ENCODE measurements around the gene MT1E. TPM values are rescaled to one million over a fixed set of nuclear protein-coding genes. Genes with fewer than 3 reads are reported as not detected.

Gene MT1E
- total and polyA plus RNA-seq, 2 of the 8 experiments (the other 6 are each of a cell fraction or from before 2014, with no cell fraction given) = 7.9 to 117 TPM

DNA sequence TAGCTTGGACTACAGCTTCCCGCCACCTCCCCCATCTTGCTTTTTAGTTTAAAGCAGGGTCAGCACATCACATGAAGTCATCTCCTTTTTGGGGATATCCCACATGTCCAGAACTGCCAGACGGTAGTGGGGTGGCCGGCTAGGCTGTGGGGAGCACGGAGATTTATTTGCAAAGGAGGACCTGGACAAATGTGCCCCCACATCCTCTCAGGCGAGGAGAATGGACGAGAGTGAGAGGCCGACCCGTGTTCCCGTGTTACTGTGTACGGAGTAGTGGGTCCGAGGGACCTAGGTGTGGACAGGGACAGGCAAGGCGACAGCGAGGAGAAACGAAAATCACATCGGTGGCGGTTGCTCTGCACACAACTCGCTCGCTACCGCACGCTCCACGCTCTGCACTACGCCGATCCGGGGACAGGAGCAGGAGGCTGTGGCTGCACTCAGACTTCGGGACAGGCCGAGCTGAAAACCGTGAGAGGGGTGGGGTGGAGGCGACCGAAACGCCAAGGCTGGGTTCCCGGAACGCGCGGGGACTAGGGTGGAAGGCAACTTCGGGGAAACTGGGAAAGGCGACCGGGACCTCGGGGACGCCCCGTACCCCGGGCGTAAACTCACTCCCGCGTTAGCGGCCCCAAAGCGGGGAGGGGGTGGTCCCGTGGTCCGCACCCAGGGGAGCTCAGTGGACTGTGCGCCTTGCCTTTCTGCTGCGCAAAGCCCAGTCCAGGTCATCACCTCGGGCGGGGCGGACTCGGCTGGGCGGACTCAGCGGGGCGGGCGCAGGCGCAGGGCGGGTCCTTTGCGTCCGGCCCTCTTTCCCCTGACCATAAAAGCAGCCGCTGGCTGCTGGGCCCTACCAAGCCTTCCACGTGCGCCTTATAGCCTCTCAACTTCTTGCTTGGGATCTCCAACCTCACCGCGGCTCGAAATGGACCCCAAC, 12.5 kb downstream of the MT1E start, which contains the start of gene MT1A:
Gene MT1A (plus strand): TSS at position 853 of the 937 bp plus-strand sequence. CDS start 73 bp downstream, at position 926.
- H3K4me3 ChIP-seq (ENCODE audit: extremely low read depth in 1 of 4, insufficient read depth in 2 of 4, low read depth in 3 of 4, low read length in 4 of 4) = peak within 1 kb of the TSS; percentile 7 to 56 (median 27); a peak in 6 of 8 replicates
- peak within 1 kb of the TSS; percentile 73; the same call in 1 of the 2 replicates for H3K18ac ChIP-seq (ENCODE audit: extremely low read depth, low read length)
- H3K79me2 ChIP-seq (ENCODE audit: control insufficient read depth in 1 of 2, insufficient read depth in 2 of 2, low read length in 2 of 2) = no peaks in the 10 kb centered on the region
- H3K23me2 ChIP-seq (ENCODE audit: low read depth, low read length) = peaks cover 7% of the 10 kb centered on the region
- peak within 1 kb of the TSS; percentile 6 for H4K91ac ChIP-seq (replicated peaks; ENCODE audit: insufficient read length, low read length)
- no peak within 1 kb of the TSS for H4K8ac ChIP-seq (ENCODE audit: extremely low read depth, insufficient read depth, low read length)
- no peaks in the 10 kb centered on the region; a peak in 1 of 8 replicates for H3K36me3 ChIP-seq (ENCODE audit: control insufficient read depth in 2 of 4, insufficient read depth in 4 of 4, low read length in 3 of 4)
- H3K23ac ChIP-seq (ENCODE audit: insufficient read length) = no peak within 1 kb of the TSS
- H2BK12ac ChIP-seq (ENCODE audit: low read depth, low read length) = peak within 1 kb of the TSS; percentile 78; the same call in 1 of the 2 replicates
- no peak within 1 kb of the TSS for H3K56ac ChIP-seq (replicated peaks; ENCODE audit: insufficient read length, low read depth, low read length)
- no peak within 1 kb of the TSS for H3K4ac ChIP-seq (replicated peaks; ENCODE audit: insufficient read length, low read depth, low read length)
- FAIRE-seq (no peak), DNase-seq (ENCODE audit: low read depth in 1 of 2, low spot score in 2 of 2) (peak in 1 of 2 experiments; percentile 81)
- 0 out of 2 replicates have a peak within 1 kb of the TSS, but pooled peaks have one; percentile 18 for H2BK5ac ChIP-seq (ENCODE audit: low read depth, low read length)
- WGBS, 2 experiments (ENCODE audit: extremely low coverage in 1 of 2, insufficient coverage in 1 of 2, insufficient read length in 1 of 2, insufficient replicate concordance in 2 of 2, low coverage in 1 of 2, low lambda C conversion rate in 2 of 2, missing lambda C conversion rate in 1 of 2) = 6% methylated on average over 66 of the region's 68 CpGs; no CpG with 5 or more reads in 1 of the 2 experiments
- H3K27ac ChIP-seq (ENCODE audit: low read depth, low read length) = no peak within 1 kb of the TSS
- peak within 1 kb of the TSS; percentile 96; the same call in 1 of the 2 replicates for H2BK15ac ChIP-seq (ENCODE audit: low read length)
- no peaks in the 10 kb centered on the region for H3K79me1 ChIP-seq (ENCODE audit: low read depth, low read length)
- no peak within 1 kb of the TSS for H2AK5ac ChIP-seq (ENCODE audit: low read depth, low read length)
- H3K9me3 ChIP-seq (ENCODE audit: insufficient read depth in 2 of 2, low read depth in 1 of 2, low read length in 1 of 2) = no peaks in the 10 kb centered on the region
- H3K9ac ChIP-seq (replicated peaks in 1 of 4; ENCODE audit: extremely low read depth in 1 of 4, low read depth in 3 of 4, low read length in 3 of 4) = no peak within 1 kb of the TSS
- H3K14ac ChIP-seq (ENCODE audit: insufficient read length) = no peak within 1 kb of the TSS
- peaks cover 9 to 34% of the 10 kb centered on the region in 2 experiments for H4K20me1 ChIP-seq (replicated peaks in 1 of 2; ENCODE audit: control insufficient read depth in 1 of 2, insufficient read depth in 2 of 2, low read length in 2 of 2)
- H4K5ac ChIP-seq (ENCODE audit: insufficient read length, low read depth, low read length) = no peak within 1 kb of the TSS
- H3K4me2 ChIP-seq (ENCODE audit: insufficient read depth in 1 of 2, low read depth in 2 of 2, low read length in 2 of 2) = peak within 1 kb of the TSS; percentile 73 to 85
- POLR2A ChIA-PET (ENCODE audit: partially characterized antibody) = interaction anchor here (0.6 to 6.3 kb wide), 6 partner anchors 12 to 47 kb away, joined by 3 to 32 read pairs (median 4); partner anchors contain the start of genes MT1E, MT1F and MT1G
- CTCF ChIA-PET (ENCODE audit: partially characterized antibody) = interaction anchor here (1.1 to 3.6 kb wide), 7 partner anchors 9 to 61 kb away, joined by 3 to 14 read pairs (median 5); partner anchors contain the start of genes MT1E and MT1H
- H2BK120ac ChIP-seq (replicated peaks; ENCODE audit: low read depth, low read length) = no peak within 1 kb of the TSS
- peaks cover 90 to 100% (median 99%) of the 10 kb centered on the region in 4 experiments for H3K27me3 ChIP-seq (replicated peaks in 1 of 4; ENCODE audit: control insufficient read depth in 3 of 4, extremely low read depth in 1 of 4, insufficient read depth in 3 of 4, low read length in 3 of 4)
- no peak within 1 kb of the TSS for H2BK20ac ChIP-seq (ENCODE audit: low read length)
- peaks cover 3 to 19% (median 8%) of the 10 kb centered on the region in 4 experiments for H3K4me1 ChIP-seq (replicated peaks in 1 of 4; ENCODE audit: control insufficient read depth in 3 of 4, insufficient read depth in 4 of 4, low read length in 3 of 4)
- H2AFZ ChIP-seq (ENCODE audit: low read length) = peak within 1 kb of the TSS; percentile 83; the same call in 1 of the 2 replicates
- no peak for TF ChIP-seq JUN (IDR thresholded peaks at IDR 0.05; ENCODE audit: low read depth, low read length)
- peak; percentile 49 for TF ChIP-seq NRF1 (IDR thresholded peaks at IDR 0.05; ENCODE audit: low read depth, low read length)
- TF ChIP-seq, protein P1, sequence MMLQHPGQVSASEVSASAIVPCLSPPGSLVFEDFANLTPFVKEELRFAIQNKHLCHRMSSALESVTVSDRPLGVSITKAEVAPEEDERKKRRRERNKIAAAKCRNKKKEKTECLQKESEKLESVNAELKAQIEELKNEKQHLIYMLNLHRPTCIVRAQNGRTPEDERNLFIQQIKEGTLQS (IDR thresholded peaks at IDR 0.05; ENCODE audit: insufficient read depth, low read depth, low read length) = no peak
- no peak for TF ChIP-seq BRCA1 (IDR thresholded peaks at IDR 0.05; ENCODE audit: low read depth, low read length)
- no peak for TF ChIP-seq NANOG (IDR thresholded peaks at IDR 0.05; ENCODE audit: insufficient read depth, low read depth, low read length, poor library complexity, severe bottlenecking)
- TF ChIP-seq CREB1 (IDR thresholded peaks at IDR 0.05) = no peak
- TF ChIP-seq POLR2A (IDR thresholded peaks at IDR 0.05; ENCODE audit: control extremely low read depth in 1 of 2, low read depth in 2 of 2, low read length in 2 of 2) = no peak
- TF ChIP-seq BCL11A (IDR thresholded peaks at IDR 0.05; ENCODE audit: low read depth in 2 of 2, low read length in 2 of 2) = no peak
- TF ChIP-seq FOSL1 (IDR thresholded peaks at IDR 0.05; ENCODE audit: insufficient read depth, low read depth, low read length) = no peak
- no peak for TF ChIP-seq POLR2AphosphoS5 (IDR thresholded peaks at IDR 0.05; ENCODE audit: low read depth, low read length)
- TF ChIP-seq HDAC6 (IDR thresholded peaks at IDR 0.05; ENCODE audit: low read depth, low read length) = no peak
